Bone marrow (tissue), 2 donors: ENCODE data around the gene SNTA1.
"Not testable (repeated sequence)": the region's sequence is repeated elsewhere in the genome, so short reads cannot be mapped to it uniquely, and the experiment has no call there.

Source experiments
- DNase-seq, 2 donors: peaks; one replicate each; lab custom pipeline; 2025; lab: John Stamatoyannopoulos, UW

Gene SNTA1

GRCh38 chr20:33431797-33432381 is 11.7 kb downstream of the SNTA1 start:
- DNase-seq, result no peak

- DNase-seq, result not testable (repeated sequence)
These were observed 19.7 kb downstream of the SNTA1 start for GRCh38 chr20:33423875-33424274.

- DNase-seq, result no peak
These were observed 20.3 kb downstream of the SNTA1 start for GRCh38 chr20:33423141-33423834.

- DNase-seq, result no peak
These were observed 24.2 kb downstream of the SNTA1 start for GRCh38 chr20:33419140-33419974.

- DNase-seq, result no peak
These were observed 25.5 kb downstream of the SNTA1 start for GRCh38 chr20:33418033-33418432.

GRCh38 chr20:33415948-33416347 is 27.6 kb downstream of the SNTA1 start:
- no peak for DNase-seq

- no peak for DNase-seq
These were observed 31.1 kb downstream of the SNTA1 start for GRCh38 chr20:33412484-33412838.

- no peak for DNase-seq
These were observed 31.7 kb downstream of the SNTA1 start for GRCh38 chr20:33411711-33412483.

GRCh38 chr20:33411242-33411641 is 32.3 kb downstream of the SNTA1 start:
- no peak for DNase-seq

- DNase-seq, result no peak
These were observed 33.4 kb downstream of the SNTA1 start for GRCh38 chr20:33410081-33410742.

- no peak for DNase-seq
These were observed 34.6 kb downstream of the SNTA1 start for GRCh38 chr20:33408716-33409654.

- no peak for DNase-seq
These were observed 35.2 kb downstream of the SNTA1 start for GRCh38 chr20:33408313-33408712.

- no peak for DNase-seq
These were observed 35.8 kb downstream of the SNTA1 start for GRCh38 chr20:33407796-33408195.

- DNase-seq, result no peak
These were observed 36.3 kb downstream of the SNTA1 start for GRCh38 chr20:33407251-33407650.

- no peak for DNase-seq
These were observed 39.3 kb downstream of the SNTA1 start for GRCh38 chr20:33404281-33404680.

- peak in 1 of 2 donors; percentile 28 for DNase-seq
These were observed 41.6 kb downstream of the SNTA1 start for GRCh38 chr20:33401921-33402369.

- DNase-seq, result peak; percentile 59 to 74
These were observed 42.2 kb downstream of the SNTA1 start, which contains the start of gene CDK5RAP1 for GRCh38 chr20:33401184-33401920. TSS of gene CDK5RAP1 (minus strand) at chr20:33401519. CDS start at chr20:33397064, 4,455 bp downstream.

- DNase-seq, result no peak
These were observed 42.8 kb downstream of the SNTA1 start for GRCh38 chr20:33400812-33401183.

GRCh38 chr20:33399924-33400323 is 43.6 kb downstream of the SNTA1 start:
- DNase-seq, result no peak

- no peak for DNase-seq
These were observed 48.8 kb downstream of the SNTA1 start for GRCh38 chr20:33394718-33395117.
